Gastrocnemius medialis (tissue), 4 donors: ENCODE results near the gene CYP2A7. TPM values are rescaled to one million over a fixed set of nuclear protein-coding genes. Genes with fewer than 3 reads are reported as not detected.
"Not testable (repeated sequence)": the region's sequence is repeated elsewhere in the genome, so short reads cannot be mapped to it uniquely, and the experiment has no call there.

Experiments
- ATAC-seq, 2 donors: fragments of 150-250 bp; one replicate each; pipeline ENCODE4 v1.9.1; 2016
- DNase-seq, 2 donors: peaks; one replicate each; pipeline ENCODE4 v3.0.0-alpha.2; 2019
- H3K27ac ChIP-seq, 4 donors: fragments of 200-600 bp; sonication (generic); 1 replicate in 1 of 4; 2 replicates in 3 of 4; pipeline ENCODE4 v1.5.1; 2016 to 2018; ENCODE audit warnings: mild to moderate bottlenecking in 2 of 4, moderate library complexity in 1 of 4
- H3K27me3 ChIP-seq, 3 donors: fragments of 200-600 bp; sonication (generic) in 2 of 3; 1 replicate in 1 of 3; 2 replicates in 2 of 3; pipeline versions ENCODE4 v1.5.1 to v1.6.0; 2016 to 2019; ENCODE audit warnings: mild to moderate bottlenecking in 1 of 3, moderate library complexity in 1 of 3
- H3K36me3 ChIP-seq, 2 donors: fragments of 200-600 bp; sonication (generic) in 1 of 2; one replicate each; pipeline ENCODE4 v1.5.1; 2017 to 2018
- H3K4me1 ChIP-seq, 2 donors: fragments of 200-600 bp; sonication (generic) in 1 of 2; one replicate each; pipeline ENCODE4 v1.5.1; 2016 to 2017; ENCODE audit warnings: mild to moderate bottlenecking in 2 of 2
- H3K4me3 ChIP-seq, 4 donors: fragments of 200-600 bp; sonication (generic) in 3 of 4; 1 replicate in 1 of 4; 2 replicates in 3 of 4; pipeline ENCODE4 v1.5.1; 2016 to 2019; ENCODE audit warnings: mild to moderate bottlenecking in 2 of 4
- H3K9me3 ChIP-seq, 3 donors: fragments of 200-600 bp; sonication (generic) in 2 of 3; 1 replicate in 1 of 3; 2 replicates in 2 of 3; pipeline ENCODE4 v1.5.1; 2016 to 2019
- POLR2A ChIP-seq, 2 donors: fragments of 450-650 bp; IDR thresholded peaks; one replicate each; pipeline ENCODE4 v1.6.1; 2017; ENCODE audit warnings: antibody characterized with exemption in 2 of 2, mild to moderate bottlenecking in 2 of 2, moderate library complexity in 2 of 2
- in situ Hi-C, 4 donors: fragments of 200-750 bp; cut with MboI; loops; one replicate each; pipeline versions ENCODE4 v1.15.0 to v1.8.0; 2017; ENCODE audit warnings: low sequenced_read_pairs in 4 of 4
- intact Hi-C: fragments of 100-400 bp; cut with DNase I; formaldehyde crosslinking; loops from one replicate; pipeline ENCODE4 v1.15.1; 2023; ENCODE audit warnings: low total_unique reads
- total RNA-seq, 4 donors: library from RNA; depleted of rRNA; stranded (reverse); fragments of >200 nt; gene quantifications; one replicate each; pipeline versions ENCODE4 v1.1.0 to v1.2.3, GENCODE V29; 2016
- TF ChIP-seq, protein P1 (sequence below), 5 experiments: fragments of 450-650 bp in 3 of 5; fragments of 200-600 bp in 2 of 5; sonication (generic) in 2 of 5; IDR thresholded peaks in 4 of 5; conservative IDR thresholded peaks in 1 of 5; 1 replicate in 4 of 5; 2 replicates in 1 of 5; pipeline ENCODE4 v1.5.1; 2016 to 2019; ENCODE audit warnings: antibody characterized with exemption in 5 of 5, mild to moderate bottlenecking in 3 of 5, moderate library complexity in 3 of 5

Gene CYP2A7
- total RNA-seq, 4 donors from 2014 or later, result not detected

DNA sequence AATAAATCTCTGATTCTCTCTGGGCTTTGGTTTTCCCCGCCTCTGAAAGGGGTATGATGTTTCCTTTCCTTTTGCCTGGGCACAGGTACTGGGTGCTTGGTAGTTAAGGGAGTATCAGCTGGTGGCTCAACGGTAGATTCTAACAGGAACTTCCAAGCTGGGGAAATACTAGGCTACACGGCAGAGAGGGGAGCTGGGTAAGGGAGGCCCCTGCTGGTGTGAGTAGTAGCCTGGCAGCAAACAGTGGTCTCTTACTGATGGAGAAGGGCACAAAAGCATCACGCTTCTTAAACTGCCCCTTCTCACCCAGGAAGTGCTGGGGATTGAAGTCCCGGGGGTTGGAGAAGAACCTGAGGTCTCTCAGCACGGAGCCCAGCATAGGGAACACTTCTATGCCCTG, 26.9 kb upstream of the CYP2A7 start:
- no peak for ATAC-seq
- intact Hi-C loops, result no loop called here
- DNase-seq, result no peak
- in situ Hi-C loops, result loop anchor here in 1 of 4 donors (5.0 kb wide), 1 partner anchor 247 kb away; no protein-coding TSS in a partner anchor
- peaks cover 0 to 12% (median 6%) of the 10 kb centered on the region in 3 donors for H3K27me3 ChIP-seq
- peak overlapping the region in 1 of 4 donors; percentile 23 for H3K4me3 ChIP-seq
- no peaks in the 10 kb centered on the region for H3K4me1 ChIP-seq
- no peak overlapping the region for H3K27ac ChIP-seq
- TF ChIP-seq, protein P1, sequence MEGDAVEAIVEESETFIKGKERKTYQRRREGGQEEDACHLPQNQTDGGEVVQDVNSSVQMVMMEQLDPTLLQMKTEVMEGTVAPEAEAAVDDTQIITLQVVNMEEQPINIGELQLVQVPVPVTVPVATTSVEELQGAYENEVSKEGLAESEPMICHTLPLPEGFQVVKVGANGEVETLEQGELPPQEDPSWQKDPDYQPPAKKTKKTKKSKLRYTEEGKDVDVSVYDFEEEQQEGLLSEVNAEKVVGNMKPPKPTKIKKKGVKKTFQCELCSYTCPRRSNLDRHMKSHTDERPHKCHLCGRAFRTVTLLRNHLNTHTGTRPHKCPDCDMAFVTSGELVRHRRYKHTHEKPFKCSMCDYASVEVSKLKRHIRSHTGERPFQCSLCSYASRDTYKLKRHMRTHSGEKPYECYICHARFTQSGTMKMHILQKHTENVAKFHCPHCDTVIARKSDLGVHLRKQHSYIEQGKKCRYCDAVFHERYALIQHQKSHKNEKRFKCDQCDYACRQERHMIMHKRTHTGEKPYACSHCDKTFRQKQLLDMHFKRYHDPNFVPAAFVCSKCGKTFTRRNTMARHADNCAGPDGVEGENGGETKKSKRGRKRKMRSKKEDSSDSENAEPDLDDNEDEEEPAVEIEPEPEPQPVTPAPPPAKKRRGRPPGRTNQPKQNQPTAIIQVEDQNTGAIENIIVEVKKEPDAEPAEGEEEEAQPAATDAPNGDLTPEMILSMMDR (IDR thresholded peaks at IDR 0.05 in 4 of 5, conservative IDR thresholded peaks at IDR 0.05 in 1 of 5), result peak in 1 of 5 experiments; percentile 41
- no peak for TF ChIP-seq POLR2A (IDR thresholded peaks at IDR 0.05)
- no peaks in the 10 kb centered on the region for H3K36me3 ChIP-seq
- H3K9me3 ChIP-seq, result no peaks in the 10 kb centered on the region

DNA sequence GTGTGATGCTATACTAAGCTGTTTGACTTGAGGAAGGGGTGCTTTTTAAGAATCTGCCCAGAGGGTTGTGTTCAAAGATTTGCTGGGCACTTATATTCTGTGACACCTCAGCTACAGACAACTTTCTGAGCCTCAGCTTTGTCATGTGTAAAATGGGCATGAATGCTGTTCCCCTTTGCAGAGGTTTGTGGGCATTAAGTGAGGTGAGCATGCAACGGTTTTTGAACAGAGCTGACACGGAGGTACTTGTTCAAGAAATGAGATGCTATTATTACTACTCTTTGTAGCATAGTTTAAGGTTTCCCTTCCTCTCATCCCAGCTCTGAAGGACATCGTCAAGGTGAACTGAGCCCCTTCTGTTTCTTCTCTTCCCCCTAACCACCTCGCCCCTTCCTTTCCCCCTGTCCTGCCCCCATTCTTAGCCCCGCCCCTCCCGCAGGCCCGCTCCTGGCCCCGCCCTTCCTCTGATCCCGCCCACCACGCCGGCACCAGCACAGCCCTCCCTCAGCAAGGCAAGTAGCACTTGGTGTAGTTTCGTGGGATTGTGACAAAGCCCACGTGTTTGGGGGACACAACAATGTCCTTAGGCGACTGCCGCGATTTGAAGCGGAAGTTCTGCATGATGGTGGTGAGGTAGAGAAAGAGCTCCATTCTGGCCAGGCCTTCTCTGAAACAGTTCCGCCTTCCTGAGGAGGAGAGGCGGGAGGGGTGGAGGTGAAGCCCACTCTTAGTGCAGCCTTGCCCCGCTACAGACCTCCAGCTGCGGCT, 26.1 kb upstream of the CYP2A7 start:
- H3K36me3 ChIP-seq, result no peaks in the 10 kb centered on the region
- H3K27me3 ChIP-seq, result peaks cover 0 to 12% (median 6%) of the 10 kb centered on the region in 3 donors
- no peaks in the 10 kb centered on the region for H3K4me1 ChIP-seq
- in situ Hi-C loops, result loop anchor here in 1 of 4 donors (5.0 kb wide), 1 partner anchor 246 kb away; no protein-coding TSS in a partner anchor
- no peak overlapping the region for H3K27ac ChIP-seq
- intact Hi-C loops, result no loop called here
- H3K9me3 ChIP-seq, result no peaks in the 10 kb centered on the region
- ATAC-seq, result no peak
- H3K4me3 ChIP-seq, result peak overlapping the region in 2 of 4 donors; percentile 17 to 23
- TF ChIP-seq, protein P1 (IDR thresholded peaks at IDR 0.05 in 4 of 5, conservative IDR thresholded peaks at IDR 0.05 in 1 of 5), result no peak
- no peak for TF ChIP-seq POLR2A (IDR thresholded peaks at IDR 0.05)
- no peak for DNase-seq

DNA sequence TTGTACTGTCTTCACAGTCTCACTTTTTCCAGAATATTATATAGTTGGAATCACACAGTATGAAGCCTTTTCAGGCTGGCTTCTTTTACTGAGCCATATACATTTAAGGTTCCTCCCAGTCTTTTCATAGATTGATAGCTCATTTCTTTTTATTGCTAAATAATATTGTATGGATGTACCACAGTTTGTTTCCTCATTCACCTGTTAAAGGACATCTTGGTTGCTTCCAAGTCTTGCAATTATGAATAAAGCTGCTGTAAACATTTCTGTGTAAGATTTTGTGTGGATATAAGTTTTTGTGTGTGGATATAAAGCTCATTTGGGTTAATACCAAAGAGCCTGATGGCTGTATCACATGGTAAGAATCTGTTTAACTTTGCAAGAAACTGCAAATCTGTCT, 24.5 kb upstream of the CYP2A7 start:
- Histone ChIP-seq H3K27me3 (peaks cover 0 to 12% (median 6%) of the 10 kb centered on the region in 3 donors), H3K27ac (no peak overlapping the region), H3K4me1 (no peaks in the 10 kb centered on the region), H3K9me3 (no peaks in the 10 kb centered on the region), H3K36me3 (no peaks in the 10 kb centered on the region), H3K4me3 (no peak overlapping the region)
- intact Hi-C loops (no loop called here), in situ Hi-C loops (loop anchor here in 1 of 4 donors (5.0 kb wide), 1 partner anchor 244 kb away; no protein-coding TSS in a partner anchor)
- no peak for ATAC-seq
- no peak for DNase-seq
- TF ChIP-seq, protein P1 (IDR thresholded peaks at IDR 0.05 in 4 of 5, conservative IDR thresholded peaks at IDR 0.05 in 1 of 5), result no peak
- no peak for TF ChIP-seq POLR2A (IDR thresholded peaks at IDR 0.05)

DNA sequence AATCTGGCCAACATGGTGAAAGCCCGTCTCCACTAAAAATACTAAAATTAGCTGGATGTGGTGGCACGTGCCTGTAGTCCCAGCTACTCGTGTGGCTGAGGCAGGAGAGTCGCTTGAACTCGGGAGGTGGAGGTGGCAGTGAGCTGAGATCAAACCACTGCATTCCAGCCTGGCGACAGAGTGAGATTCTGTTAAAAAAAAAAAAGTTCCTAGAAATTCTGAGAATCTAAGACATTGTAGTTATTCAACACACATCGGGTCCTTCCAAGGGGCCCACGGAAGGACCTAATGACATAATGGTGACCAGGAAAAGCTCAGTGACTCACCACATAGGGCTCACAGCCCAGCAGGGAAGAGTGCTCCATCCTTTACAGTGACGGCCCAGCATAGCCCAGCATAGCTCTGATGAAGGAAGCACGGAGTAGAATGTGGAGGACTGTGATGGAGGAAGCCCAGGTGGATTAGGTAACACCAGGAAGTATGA, 22.7 kb upstream of the CYP2A7 start:
- H3K27ac ChIP-seq, intact Hi-C loops, H3K4me1 ChIP-seq, H3K36me3 ChIP-seq, H3K9me3 ChIP-seq, ATAC-seq, H3K4me3 ChIP-seq, DNase-seq: not testable (repeated sequence)
- H3K27me3 ChIP-seq, result peaks cover 0 to 12% (median 6%) of the 10 kb centered on the region in 3 donors
- in situ Hi-C loops, result loop anchor here in 1 of 4 donors (5.0 kb wide), 1 partner anchor 242 kb away; no protein-coding TSS in a partner anchor

DNA sequence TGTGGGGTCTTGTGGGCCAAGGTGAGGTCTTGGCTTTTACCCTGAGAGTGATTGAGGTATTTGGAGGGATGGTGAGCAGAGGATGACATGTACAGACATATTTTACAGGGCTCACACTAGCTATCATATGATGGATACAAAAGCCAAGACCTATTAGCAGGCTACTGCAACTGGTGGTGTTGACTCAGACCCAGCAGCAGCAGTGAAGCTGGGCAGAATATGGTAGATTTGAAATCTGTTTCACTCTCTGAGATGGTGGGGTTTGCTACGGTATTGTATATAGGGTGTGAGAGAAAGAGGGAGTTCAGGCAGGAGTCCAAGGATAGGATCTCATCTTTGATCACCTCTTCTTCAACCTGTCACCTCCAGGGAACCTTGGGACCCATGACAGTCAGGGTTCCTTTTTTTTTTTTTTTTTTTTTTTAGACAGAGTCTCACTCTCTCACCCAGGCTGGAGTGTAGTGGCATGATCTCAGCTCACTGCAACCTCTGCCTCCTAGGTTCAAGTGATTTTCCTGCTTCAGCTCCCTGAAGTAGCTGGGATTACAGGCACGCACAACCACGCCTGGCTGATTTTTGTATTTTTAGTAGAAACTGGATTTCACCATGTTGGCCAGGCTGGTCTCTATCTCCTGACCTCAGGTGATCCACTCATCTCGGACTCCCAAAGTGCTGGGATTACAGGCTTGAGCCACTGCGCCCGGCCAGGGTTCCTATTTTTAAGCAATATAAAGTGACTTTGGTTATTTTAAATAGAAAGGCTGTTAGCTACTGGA, 20.1 kb upstream of the CYP2A7 start:
- intact Hi-C loops, H3K27me3 ChIP-seq, H3K4me3 ChIP-seq, in situ Hi-C loops, H3K36me3 ChIP-seq, H3K9me3 ChIP-seq, H3K4me1 ChIP-seq, H3K27ac ChIP-seq, ATAC-seq, DNase-seq: not testable (repeated sequence)

DNA sequence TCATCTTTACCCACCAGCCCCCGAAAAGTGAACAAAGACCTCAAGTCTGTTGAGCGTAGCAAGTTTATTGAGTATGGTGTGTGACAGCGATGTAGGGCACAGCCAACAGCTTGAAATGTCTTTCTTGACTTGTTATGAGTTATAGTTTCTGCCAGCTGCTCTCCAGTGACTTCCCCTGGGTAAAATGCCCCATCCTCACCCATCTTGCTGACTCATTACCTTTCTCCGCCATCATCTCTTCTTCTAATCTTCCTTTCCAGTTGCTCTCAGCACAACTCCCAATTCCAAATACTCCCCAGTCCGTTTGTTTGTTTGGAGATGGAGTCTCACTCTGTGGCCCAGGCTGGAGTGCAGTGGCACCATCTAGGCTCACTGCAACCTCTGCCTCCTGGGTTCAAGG, 18.5 kb upstream of the CYP2A7 start:
- intact Hi-C loops, result not testable (repeated sequence)

DNA sequence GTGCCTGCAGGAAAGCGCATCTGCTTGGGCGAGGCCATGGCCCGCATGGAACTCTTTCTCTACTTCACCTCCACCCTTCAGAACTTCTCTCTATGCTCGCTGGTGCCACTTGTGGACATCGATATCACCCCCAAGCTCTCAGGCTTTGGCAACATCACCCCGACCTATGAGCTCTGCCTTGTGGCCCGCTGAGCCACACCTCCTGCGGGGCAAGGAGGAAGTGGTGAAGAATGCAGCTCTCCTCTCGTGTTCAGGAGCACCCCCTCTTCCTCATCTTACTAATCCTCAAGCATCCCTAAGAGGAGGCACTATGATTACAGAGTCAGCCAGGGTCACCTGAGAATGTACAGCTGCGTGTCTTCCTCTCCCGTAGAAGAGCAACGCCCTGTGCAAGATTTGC, 17.9 kb upstream of the CYP2A7 start:
- H3K4me1 ChIP-seq, H3K4me3 ChIP-seq, H3K36me3 ChIP-seq, H3K27ac ChIP-seq, H3K9me3 ChIP-seq, in situ Hi-C loops, H3K27me3 ChIP-seq, DNase-seq, intact Hi-C loops, ATAC-seq: not testable (repeated sequence)

More for the DNA sequence above, 18.5 kb upstream of the CYP2A7 start:
- in situ Hi-C loops, ATAC-seq, H3K36me3 ChIP-seq, H3K4me1 ChIP-seq, H3K9me3 ChIP-seq, DNase-seq, H3K4me3 ChIP-seq, H3K27me3 ChIP-seq, H3K27ac ChIP-seq: not testable (repeated sequence)
